HepG2 (cell line): Measurements from ENCODE around the gene RRBP1.

Source experiments
- EZH2 ChIP-seq: conservative IDR thresholded peaks from 2 replicates; pipeline ENCODE4 v1.6.1; 2012; ENCODE audit warnings: mild to moderate bottlenecking, low read depth, low read length, moderate library complexity
- HNF4G ChIP-seq, 2 experiments: sonication (generic) in 1 of 2; formaldehyde crosslinking in 1 of 2; IDR thresholded peaks; 2 replicates each; pipeline versions ENCODE4 v1.4.0 to v1.6.1; 2011 to 2020; ENCODE audit warnings: borderline replicate concordance in 2 of 2, low read depth in 2 of 2, mild to moderate bottlenecking in 2 of 2, low read length in 1 of 2, missing genetic modification reagents in 1 of 2, moderate library complexity in 1 of 2
- RAD21 ChIP-seq: fragments of 450-650 bp; formaldehyde crosslinking; IDR thresholded peaks from 2 replicates; pipeline ENCODE4 v1.5.0; 2020; ENCODE audit warnings: mild to moderate bottlenecking
- SETDB1 ChIP-seq: sonication (generic); formaldehyde crosslinking; IDR thresholded peaks from 2 replicates; pipeline ENCODE4 v1.5.1; 2020; ENCODE audit warnings: missing genetic modification reagents, mild to moderate bottlenecking, borderline replicate concordance
- TBP ChIP-seq: sonication (generic); formaldehyde crosslinking; IDR thresholded peaks from 2 replicates; pipeline ENCODE4 v1.5.0; 2020; ENCODE audit warnings: missing genetic modification reagents
- ZNF282 ChIP-seq: fragments of 450-650 bp; IDR thresholded peaks from 2 replicates; pipeline ENCODE4 v1.6.1; 2018; ENCODE audit not compliant: partially characterized antibody
- ZNF782 ChIP-seq: sonication (generic); formaldehyde crosslinking; IDR thresholded peaks from 2 replicates; pipeline ENCODE4 v1.4.0; 2020; ENCODE audit warnings: missing genetic modification reagents, mild to moderate bottlenecking, borderline replicate concordance
- TF ChIP-seq, protein P1 (sequence below): sonication (generic); formaldehyde crosslinking; IDR thresholded peaks from 2 replicates; pipeline ENCODE4 v1.8.1; 2023; ENCODE audit warnings: mild to moderate bottlenecking, missing genetic modification reagents, borderline replicate concordance
- TF ChIP-seq, protein P2 (sequence below): sonication (generic); formaldehyde crosslinking; IDR thresholded peaks from 2 replicates; pipeline ENCODE4 v1.4.0; 2020; ENCODE audit warnings: mild to moderate bottlenecking, missing genetic modification reagents

DNA sequence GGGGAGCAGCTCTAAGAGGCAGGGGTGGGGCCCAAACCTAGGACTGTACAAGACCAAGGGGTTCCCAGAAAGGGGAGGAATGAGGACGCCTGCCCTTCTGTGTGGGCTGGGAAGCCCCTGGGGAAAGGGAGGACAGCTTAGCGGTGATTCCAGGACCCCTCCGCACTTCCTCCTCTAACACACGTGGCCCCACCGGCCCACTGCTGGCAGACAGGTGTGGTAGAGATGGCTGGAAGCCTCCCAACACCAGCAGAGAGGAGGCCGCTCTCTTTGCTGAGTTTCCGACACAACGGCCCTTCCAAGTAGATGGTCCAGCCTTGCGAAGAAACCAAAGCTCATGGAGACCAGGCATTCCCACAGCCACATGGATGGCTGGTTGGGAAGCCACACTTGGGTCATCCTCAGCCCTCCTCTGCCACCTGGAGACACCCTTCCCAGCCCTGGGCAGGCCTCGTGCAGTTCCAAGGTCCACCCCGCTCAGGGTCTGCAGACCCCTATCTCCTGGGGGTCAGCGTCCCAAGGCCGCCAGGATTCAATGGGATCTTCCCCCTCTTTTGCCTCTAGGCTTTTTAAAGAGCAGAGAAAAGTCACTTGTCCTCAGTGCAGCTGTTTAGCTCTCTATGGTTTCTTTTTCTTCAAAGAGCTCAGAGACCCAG lies 43.9 kb downstream of the RRBP1 start:
- no peak for TF ChIP-seq TBP (CRISPR knock-in tag)
- TF ChIP-seq, protein P1, sequence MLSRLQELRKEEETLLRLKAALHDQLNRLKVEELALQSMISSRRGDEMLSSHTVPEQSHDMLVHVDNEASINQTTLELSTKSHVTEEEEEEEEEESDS: no peak
- TF ChIP-seq RAD21 (CRISPR knock-in tag): no peak
- TF ChIP-seq ZNF782 (CRISPR knock-in tag): no peak
- TF ChIP-seq EZH2: no peak
- TF ChIP-seq, protein P2, sequence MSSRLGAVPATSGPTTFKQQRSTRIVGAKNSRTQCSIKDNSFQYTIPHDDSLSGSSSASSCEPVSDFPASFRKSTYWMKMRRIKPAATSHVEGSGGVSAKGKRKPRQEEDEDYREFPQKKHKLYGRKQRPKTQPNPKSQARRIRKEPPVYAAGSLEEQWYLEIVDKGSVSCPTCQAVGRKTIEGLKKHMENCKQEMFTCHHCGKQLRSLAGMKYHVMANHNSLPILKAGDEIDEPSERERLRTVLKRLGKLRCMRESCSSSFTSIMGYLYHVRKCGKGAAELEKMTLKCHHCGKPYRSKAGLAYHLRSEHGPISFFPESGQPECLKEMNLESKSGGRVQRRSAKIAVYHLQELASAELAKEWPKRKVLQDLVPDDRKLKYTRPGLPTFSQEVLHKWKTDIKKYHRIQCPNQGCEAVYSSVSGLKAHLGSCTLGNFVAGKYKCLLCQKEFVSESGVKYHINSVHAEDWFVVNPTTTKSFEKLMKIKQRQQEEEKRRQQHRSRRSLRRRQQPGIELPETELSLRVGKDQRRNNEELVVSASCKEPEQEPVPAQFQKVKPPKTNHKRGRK: no peak
- no peak for TF ChIP-seq ZNF282
- no peak for TF ChIP-seq SETDB1 (CRISPR knock-in tag)
- TF ChIP-seq HNF4G (IDR thresholded peaks at IDR 0.05; ENCODE audit: borderline replicate concordance, low read depth, low read length): no peak
- TF ChIP-seq HNF4G (CRISPR knock-in tag; IDR thresholded peaks at IDR 0.05; ENCODE audit: borderline replicate concordance, low read depth): no peak
